Mucosa of descending colon (tissue), 3 donors: ENCODE results near the gene PRR29. TPM values are rescaled to one million over a fixed set of nuclear protein-coding genes. Genes with fewer than 3 reads are reported as not detected.

Source experiments
- ATAC-seq: fragments of 200-7000 bp; cut with Tn5 transposase; one replicate; pipeline ENCODE4 v1.9.1; 2020; ENCODE audit warnings: mild to moderate bottlenecking, moderate library complexity
- DNase-seq, 3 donors: peaks; one replicate each; pipeline ENCODE4 v3.0.0-alpha.2; 2020
- H3K36me3 ChIP-seq: fragments of 200-600 bp; one replicate; pipeline ENCODE4 v1.8.0; 2021; ENCODE audit warnings: low read depth, mild to moderate bottlenecking
- H3K4me1 ChIP-seq: fragments of 200-600 bp; one replicate; pipeline ENCODE4 v1.8.0; 2021; ENCODE audit warnings: low read depth, mild to moderate bottlenecking
- H3K4me3 ChIP-seq: fragments of 200-600 bp; one replicate; pipeline ENCODE4 v1.8.0; 2021; ENCODE audit warnings: mild to moderate bottlenecking
- H3K9me3 ChIP-seq: fragments of 200-600 bp; one replicate; pipeline ENCODE4 v1.8.0; 2021; ENCODE audit warnings: mild to moderate bottlenecking
- CTCF ChIP-seq: fragments of 200-600 bp; IDR thresholded peaks from one replicate; pipeline ENCODE4 v1.8.0; 2022; ENCODE audit warnings: antibody characterized with exemption, mild to moderate bottlenecking
- intact Hi-C, 2 donors: fragments of 100-400 bp; cut with DNase I in 1 of 2; cut with micrococcal nuclease in 1 of 2; formaldehyde crosslinking; loops; one replicate each; pipeline versions ENCODE4 v1.11.0 to v1.11.1; 2022; cut with DNase I, micrococcal nuclease
- total RNA-seq, 3 donors: library from RNA; stranded (reverse); fragmentation: NEBNext Ultra II Directional in 2 of 3; extraction: Animal tissue kit (Norgen Biotek cat#: 25700) in 2 of 3; gene quantifications; one replicate each; pipeline versions ENCODE4 v1.2.1 to v1.2.4, GENCODE V29; 2021 to 2023
- donor health status: DM: no; HTN: no; CAD: no; lungs with moderate emphysema.
- donor health status: DM: no; HTN: no; CAD: no.
- donor health status: DM: no; HTN: yes; CAD: no.

Gene PRR29
- total RNA-seq, 3 donors from 2014 or later = not detected

DNA sequence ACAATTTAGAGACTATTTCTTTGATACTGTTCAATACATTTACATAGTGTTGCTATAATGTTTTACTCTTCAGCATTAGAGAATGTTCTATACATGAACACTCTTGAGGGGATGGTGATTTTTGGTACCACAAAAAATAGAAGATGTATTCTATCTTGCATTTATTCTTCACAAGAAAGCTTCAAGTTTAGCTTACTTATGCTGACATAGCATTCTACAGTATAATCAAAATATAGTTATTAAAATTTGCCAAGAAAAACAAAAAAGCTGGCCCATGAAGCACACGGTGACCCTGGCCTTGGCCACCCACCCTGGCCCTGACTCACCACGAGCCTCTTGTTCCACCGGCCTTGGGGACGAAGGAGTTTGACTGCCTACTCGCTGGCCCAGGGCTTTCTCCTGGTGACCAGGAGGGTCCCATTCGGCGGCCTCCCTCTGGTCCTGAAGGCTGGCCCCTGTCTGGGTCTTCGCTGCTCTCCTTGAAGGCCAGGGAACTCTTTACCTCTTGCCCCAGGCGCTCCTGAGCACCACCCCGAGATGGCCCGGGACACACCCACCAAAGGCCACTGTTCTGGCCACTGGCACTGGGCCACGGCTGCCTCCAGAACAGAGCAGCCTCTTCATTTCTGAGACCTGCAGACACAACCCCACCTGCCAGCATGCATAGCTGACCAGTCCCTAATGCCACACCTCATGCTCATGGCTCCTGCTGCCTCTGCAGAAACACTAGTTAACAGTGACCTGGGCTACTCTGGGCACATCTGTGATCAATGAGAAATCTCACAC, 44.7 kb downstream of the PRR29 start:
- Histone ChIP-seq H3K4me1 (peaks cover 3% of the 10 kb centered on the region), H3K9me3 (no peaks in the 10 kb centered on the region), H3K4me3 (no peak overlapping the region), H3K36me3 (peaks cover 12% of the 10 kb centered on the region)
- TF ChIP-seq CTCF = no peak
- ATAC-seq (no peak), DNase-seq (no peak)
- intact Hi-C loops = no loop called here

GRCh38 chr17:64045176-64045575, 47.0 kb downstream of the PRR29 start:
- DNase-seq (no peak), ATAC-seq (no peak)
- intact Hi-C loops = no loop called here
- TF ChIP-seq CTCF = no peak
- no peak overlapping the region for H3K4me3 ChIP-seq
- H3K9me3 ChIP-seq = no peaks in the 10 kb centered on the region
- peaks cover 12% of the 10 kb centered on the region for H3K36me3 ChIP-seq
- H3K4me1 ChIP-seq = peaks cover 3% of the 10 kb centered on the region

DNA sequence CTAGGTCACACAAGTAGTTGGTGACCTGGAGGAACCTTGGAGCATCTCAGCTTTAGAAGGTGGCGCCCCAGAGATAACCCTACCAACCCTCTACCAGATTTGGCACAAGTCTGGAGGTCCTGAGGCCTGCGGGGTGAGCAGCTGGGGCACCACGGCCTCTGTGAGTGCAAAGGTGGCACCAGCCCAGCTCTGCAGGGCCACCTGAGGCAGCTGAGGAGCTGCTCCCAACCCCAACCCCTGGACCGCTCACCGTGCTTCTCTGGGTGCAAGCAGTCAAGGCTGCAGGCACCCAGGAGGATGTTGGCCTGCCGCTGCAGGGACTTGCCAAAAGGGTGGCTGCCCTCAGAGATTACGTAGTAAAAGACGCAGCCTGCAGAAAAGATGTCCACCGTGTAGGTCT, 50.7 kb downstream of the PRR29 start:
- ATAC-seq = no peak
- no peak overlapping the region for H3K4me3 ChIP-seq

DNA sequence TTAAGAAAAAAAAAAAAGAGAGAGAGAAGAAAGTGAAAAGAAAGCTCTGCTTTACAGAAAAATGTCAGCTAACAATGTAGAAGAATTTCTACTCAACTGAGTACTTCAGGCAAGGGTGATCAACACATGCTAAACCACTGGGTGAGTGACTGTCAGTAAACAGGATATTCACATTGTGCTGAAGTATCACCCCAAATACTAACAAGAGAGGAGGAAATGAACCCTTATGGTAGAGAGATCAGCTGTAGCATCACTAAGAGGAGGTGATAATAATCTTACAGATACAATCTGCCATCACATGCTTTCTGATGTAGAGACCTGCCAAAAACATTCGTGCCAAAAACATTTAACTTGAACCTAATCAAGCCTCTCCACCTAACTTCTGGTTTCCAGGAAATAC, 53.0 kb downstream of the PRR29 start:
- Histone ChIP-seq H3K9me3 (no peaks in the 10 kb centered on the region), H3K4me3 (no peak overlapping the region), H3K4me1 (no peaks in the 10 kb centered on the region), H3K36me3 (no peaks in the 10 kb centered on the region)
- intact Hi-C loops = no loop called here
- ATAC-seq (peak; percentile 84), DNase-seq (no peak)
- TF ChIP-seq CTCF = no peak

More for the DNA sequence above, 50.7 kb downstream of the PRR29 start:
- H3K9me3 ChIP-seq = no peaks in the 10 kb centered on the region
- TF ChIP-seq CTCF = no peak
- no peak for DNase-seq
- intact Hi-C loops = no loop called here
- H3K36me3 ChIP-seq = peaks cover 12% of the 10 kb centered on the region
- H3K4me1 ChIP-seq = no peaks in the 10 kb centered on the region

- DNase-seq (no peak), ATAC-seq (no peak)
- intact Hi-C loops = no loop called here
- H3K9me3 ChIP-seq = no peaks in the 10 kb centered on the region
- no peak for TF ChIP-seq CTCF
- H3K4me3 ChIP-seq = no peak overlapping the region
- no peaks in the 10 kb centered on the region for H3K4me1 ChIP-seq
- no peaks in the 10 kb centered on the region for H3K36me3 ChIP-seq
Observed at GRCh38 chr17:64053101-64053500, 55.0 kb downstream of the PRR29 start.

Other genes starting within 250 kb of the PRR29 start
- gene CCDC47, start 224.8 kb upstream of the PRR29 start, total RNA-seq = 100 to 1,000 TPM in 2 of 3 donors, 10 to 100 TPM in 1; 94.9 to 139 (median 128) TPM
- gene DDX42, start 224.2 kb upstream of the PRR29 start, total RNA-seq = 100 to 1,000 TPM in 1 of 3 donors, 10 to 100 TPM in 2; 86.1 to 137 (median 89.9) TPM
- gene PSMC5, start 170.9 kb upstream of the PRR29 start, total RNA-seq = 100 to 1,000 TPM in 1 of 3 donors, 10 to 100 TPM in 2; 73.3 to 151 (median 96.4) TPM
- gene FTSJ3, start 170.7 kb upstream of the PRR29 start, total RNA-seq = 10 to 100 TPM; 26.9 to 48.2 (median 29.4) TPM
- 10 to 100 TPM; 76.6 to 82.1 (median 80.4) TPM for gene SMARCD2, start 155.7 kb upstream of the PRR29 start, total RNA-seq
- gene CSH2, start 124.7 kb upstream of the PRR29 start, total RNA-seq = not detected
- not detected for gene GH2, start 116.4 kb upstream of the PRR29 start, total RNA-seq
- gene CSH1, start 101.8 kb upstream of the PRR29 start, total RNA-seq = not detected
- not detected for gene CSHL1, start 87.1 kb upstream of the PRR29 start, total RNA-seq
- gene GH1, start 79.5 kb upstream of the PRR29 start, total RNA-seq = not detected
- gene CD79B, start 66.0 kb upstream of the PRR29 start, total RNA-seq = 1 to 10 TPM in 2 of 3 donors, under 1 TPM in 1; 0.70 to 2.4 (median 1.4) TPM
- under 1 TPM; 0.10 to 0.75 (median 0.22) TPM for gene SCN4A, start 25.4 kb upstream of the PRR29 start, total RNA-seq
- gene ICAM2, start 22.3 kb downstream of the PRR29 start, total RNA-seq = 10 to 100 TPM in 2 of 3 donors, 1 to 10 TPM in 1; 6.9 to 14.2 (median 10.3) TPM
- 10 to 100 TPM; 18.4 to 27.1 (median 21.7) TPM for gene ERN1, start 131.8 kb downstream of the PRR29 start, total RNA-seq